ENCODE data around the gene TBC1D17. TPM values are rescaled to one million over a fixed set of nuclear protein-coding genes. Genes with fewer than 3 reads are reported as not detected.

Gene TBC1D17
- total RNA-seq, 1 experiment from 2014 or later = 35.1 TPM

- Histone ChIP-seq H3K9me3 (ENCODE audit: low read depth, low read length, poor library complexity, severe bottlenecking) (no peaks in the 10 kb centered on the region), H3K27me3 (replicated peaks; ENCODE audit: insufficient read depth, low read depth, low read length, poor library complexity) (no peaks in the 10 kb centered on the region), H3K27ac (ENCODE audit: low read depth, low read length, poor library complexity, severe bottlenecking) (no peak overlapping the region), H3K4me1 (ENCODE audit: insufficient read depth, low read length, poor library complexity, severe bottlenecking) (no peaks in the 10 kb centered on the region), H3K36me3 (ENCODE audit: insufficient read depth, low read length, poor library complexity, severe bottlenecking) (no peaks in the 10 kb centered on the region), H3K4me3 (ENCODE audit: low read depth, low read length, poor library complexity, severe bottlenecking) (no peak overlapping the region)
- POLR2A ChIA-PET (ENCODE audit: low non-redundant PET) = no interaction called here
- no TSS peak for BruUV-seq (replicated peaks)
- intact Hi-C loops (cut with micrococcal nuclease; ENCODE audit: unreplicated experiment) = no loop called here
- CTCF ChIA-PET = no interaction called here
- TF ChIP-seq EZH2 (IDR thresholded peaks at IDR 0.05; ENCODE audit: borderline replicate concordance, low read depth, low read length, poor library complexity, severe bottlenecking) (no peak), CTCF (conservative IDR thresholded peaks at IDR 0.05; ENCODE audit: low read depth, low read length) (no peak)
- DNase-seq (ENCODE audit: low spot score) = no peak
Observed at GRCh38 chr19:49892716-49893115, 15.2 kb downstream of the TBC1D17 start.

- intact Hi-C loops (cut with micrococcal nuclease; ENCODE audit: unreplicated experiment) = no loop called here
- ChIA-PET CTCF (interaction anchor here (0.6 to 0.7 kb wide), 2 partner anchors 22 to 177 kb away, joined by 4 to 10 read pairs; no protein-coding TSS in a partner anchor), POLR2A (ENCODE audit: low non-redundant PET) (no interaction called here)
- H3K9me3 ChIP-seq (ENCODE audit: low read depth, low read length, poor library complexity, severe bottlenecking) = no peaks in the 10 kb centered on the region
- TF ChIP-seq EZH2 (IDR thresholded peaks at IDR 0.05; ENCODE audit: borderline replicate concordance, low read depth, low read length, poor library complexity, severe bottlenecking) = no peak
- TF ChIP-seq CTCF (conservative IDR thresholded peaks at IDR 0.05; ENCODE audit: low read depth, low read length) = no peak
- H3K4me3 ChIP-seq (ENCODE audit: low read depth, low read length, poor library complexity, severe bottlenecking) = no peak overlapping the region
- no peak for DNase-seq (ENCODE audit: low spot score)
- H3K27ac ChIP-seq (ENCODE audit: low read depth, low read length, poor library complexity, severe bottlenecking) = no peak overlapping the region
- H3K27me3 ChIP-seq (replicated peaks; ENCODE audit: insufficient read depth, low read depth, low read length, poor library complexity) = no peaks in the 10 kb centered on the region
- BruUV-seq (replicated peaks) = no TSS peak
- no peaks in the 10 kb centered on the region for H3K36me3 ChIP-seq (ENCODE audit: insufficient read depth, low read length, poor library complexity, severe bottlenecking)
- no peaks in the 10 kb centered on the region for H3K4me1 ChIP-seq (ENCODE audit: insufficient read depth, low read length, poor library complexity, severe bottlenecking)
Observed at GRCh38 chr19:49894011-49894664, 16.6 kb downstream of the TBC1D17 start.

GRCh38 chr19:49894879-49895565, 17.5 kb downstream of the TBC1D17 start:
- no TSS peak for BruUV-seq (replicated peaks)
- Histone ChIP-seq H3K27me3 (replicated peaks; ENCODE audit: insufficient read depth, low read depth, low read length, poor library complexity) (no peaks in the 10 kb centered on the region), H3K9me3 (ENCODE audit: low read depth, low read length, poor library complexity, severe bottlenecking) (no peaks in the 10 kb centered on the region), H3K36me3 (ENCODE audit: insufficient read depth, low read length, poor library complexity, severe bottlenecking) (no peaks in the 10 kb centered on the region), H3K4me3 (ENCODE audit: low read depth, low read length, poor library complexity, severe bottlenecking) (no peak overlapping the region), H3K27ac (ENCODE audit: low read depth, low read length, poor library complexity, severe bottlenecking) (no peak overlapping the region), H3K4me1 (ENCODE audit: insufficient read depth, low read length, poor library complexity, severe bottlenecking) (no peaks in the 10 kb centered on the region)
- no peak for TF ChIP-seq EZH2 (IDR thresholded peaks at IDR 0.05; ENCODE audit: borderline replicate concordance, low read depth, low read length, poor library complexity, severe bottlenecking)
- no peak for TF ChIP-seq CTCF (conservative IDR thresholded peaks at IDR 0.05; ENCODE audit: low read depth, low read length)
- no peak for DNase-seq (ENCODE audit: low spot score)
- intact Hi-C loops (cut with micrococcal nuclease; ENCODE audit: unreplicated experiment) = no loop called here
- ChIA-PET CTCF (no interaction called here), POLR2A (ENCODE audit: low non-redundant PET) (no interaction called here)
